Measurements from ENCODE around the gene ZNF428. TPM values are rescaled to one million over a fixed set of nuclear protein-coding genes. Genes with fewer than 3 reads are reported as not detected.
A peak's percentile ranks its signal among the peaks of the same experiment; 100 is the strongest.

ZNF428 gene
- total and polyA plus RNA-seq, 8 donors = 12.0 to 55.0 (median 19.4) TPM

- H3K4me1 ChIP-seq = peaks cover 6 to 21% (median 17%) of the 10 kb centered on the region in 3 donors
- peak; percentile 99 to 100 (median 100) for DNase-seq
- peak within 1 kb of the TSS; percentile 96 to 99 (median 98) for H3K27ac ChIP-seq
These were observed 23.2 kb downstream of the ZNF428 start, which contains the start of the genes IRGQ and ZNF576 for GRCh38 chr19:43595999-43596841. Gene IRGQ (minus strand): TSS chr19:43596134. CDS start chr19:43595338, 796 bp downstream. Gene ZNF576 (plus strand): TSS chr19:43596595. CDS start chr19:43597109, 514 bp downstream.

GRCh38 chr19:43595605-43595998, 23.8 kb downstream of the ZNF428 start:
- Histone ChIP-seq H3K9me3 (no peaks in the 10 kb centered on the region), H3K27me3 (no peaks in the 10 kb centered on the region), H3K4me1 (peaks cover 6 to 21% (median 17%) of the 10 kb centered on the region in 3 donors), H3K36me3 (peaks cover 0 to 15% (median 12%) of the 10 kb centered on the region in 3 donors), H3K27ac (peak overlapping the region; percentile 74 to 99 (median 96)), H3K4me3 (peak overlapping the region; percentile 46 to 60 (median 53))
- peak in 1 of 6 donors; percentile 46 for DNase-seq
- ATAC-seq = peak; percentile 8 to 27 (median 16)
- TF ChIP-seq CTCF (IDR thresholded peaks at IDR 0.05) = no peak
- no peak for FAIRE-seq
- intact Hi-C loops (cut with DNase I) = no loop called here
- 0 to 1% methylated on average over 18 of the region's 18 CpGs for WGBS, 2 donors

More at GRCh38 chr19:43595999-43596841, 23.2 kb downstream of the ZNF428 start, which contains the start of the genes IRGQ and ZNF576:
- ATAC-seq (peak; percentile 88 to 93 (median 91)), FAIRE-seq (peak; percentile 94)
- 0 to 1% methylated on average over 60 of the region's 60 CpGs for WGBS, 2 donors
- Histone ChIP-seq H3K9me3 (no peaks in the 10 kb centered on the region), H3K27me3 (no peaks in the 10 kb centered on the region), H3K36me3 (peaks cover 0 to 15% (median 12%) of the 10 kb centered on the region in 3 donors), H3K4me3 (peak within 1 kb of the TSS; percentile 53 to 60 (median 54))
- intact Hi-C loops (cut with DNase I) = no loop called here
- no peak for TF ChIP-seq CTCF (IDR thresholded peaks at IDR 0.05)

- Histone ChIP-seq H3K4me1 (peaks cover 6 to 21% (median 17%) of the 10 kb centered on the region in 3 donors), H3K27me3 (no peaks in the 10 kb centered on the region), H3K27ac (peak overlapping the region; percentile 74 to 99 (median 96)), H3K9me3 (no peaks in the 10 kb centered on the region), H3K4me3 (peak overlapping the region; percentile 46 to 60 (median 53)), H3K36me3 (peaks cover 0 to 15% (median 12%) of the 10 kb centered on the region in 3 donors)
- FAIRE-seq (no peak), DNase-seq (peak; percentile 38 to 83 (median 62)), ATAC-seq (peak in 3 of 4 donors; percentile 41 to 58 (median 44))
- intact Hi-C loops (cut with DNase I) = no loop called here
- peak; percentile 17 to 43 (median 32) for TF ChIP-seq CTCF (IDR thresholded peaks at IDR 0.05)
- WGBS, 2 donors = 1 to 3% methylated on average over 55 to 64 of the region's 64 CpGs
These were observed 24.5 kb downstream of the ZNF428 start for GRCh38 chr19:43594710-43595604.

GRCh38 chr19:43594081-43594697, 25.2 kb downstream of the ZNF428 start:
- H3K4me1 ChIP-seq = peaks cover 6 to 21% (median 17%) of the 10 kb centered on the region in 3 donors
- peak overlapping the region in 2 of 4 donors; percentile 74 to 97 for H3K27ac ChIP-seq
- H3K4me3 ChIP-seq = peak overlapping the region; percentile 46 to 60 (median 53)
- intact Hi-C loops (cut with DNase I) = no loop called here
- no peaks in the 10 kb centered on the region for H3K27me3 ChIP-seq
- TF ChIP-seq CTCF (IDR thresholded peaks at IDR 0.05) = no peak
- ATAC-seq (no peak), DNase-seq (no peak), FAIRE-seq (no peak)
- WGBS, 2 donors = 87 to 92% methylated on average over 10 of the region's 10 CpGs
- H3K9me3 ChIP-seq = no peaks in the 10 kb centered on the region
- H3K36me3 ChIP-seq = peaks cover 0 to 15% (median 12%) of the 10 kb centered on the region in 3 donors

All from pancreas (tissue), 10 donors.